ENCODE results near the gene ANKLE2. TPM values are rescaled to one million over a fixed set of nuclear protein-coding genes. Genes with fewer than 3 reads are reported as not detected.

Gene ANKLE2
- total RNA-seq, 4 donors from 2014 or later = 33.1 to 61.5 (median 49.9) TPM

DNA sequence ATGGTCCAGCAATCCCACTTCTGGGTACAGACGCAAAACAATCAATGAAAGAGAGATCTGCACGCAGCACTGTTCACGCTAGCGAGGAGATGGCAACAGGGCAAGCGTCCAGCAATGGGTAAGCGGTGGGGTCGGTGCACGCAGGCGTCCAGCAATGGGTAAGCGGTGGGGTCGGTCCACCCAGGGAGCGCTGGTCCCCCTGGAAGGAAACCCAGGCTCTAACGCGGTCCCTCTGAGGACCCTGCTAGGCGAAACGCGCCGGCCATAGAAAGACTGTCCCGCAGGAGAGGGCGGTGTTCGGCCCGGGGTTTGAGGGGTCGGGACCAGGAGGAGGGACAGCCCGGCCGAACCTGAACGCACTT is 51.6 kb downstream of the ANKLE2 start:
- ATAC-seq = peak; percentile 29
- TF ChIP-seq EP300 (IDR thresholded peaks at IDR 0.05) = no peak
- TF ChIP-seq POLR2A (IDR thresholded peaks at IDR 0.05) = no peak
- TF ChIP-seq POLR2AphosphoS5 (IDR thresholded peaks at IDR 0.05) = no peak
- no peak for TF ChIP-seq CTCF (IDR thresholded peaks at IDR 0.05)
- 0% methylated on average over 4 to 6 of the region's 26 CpGs for WGBS, 2 donors (ENCODE audit: low coverage in 1 of 2)
- Histone ChIP-seq H3K4me3 (peak overlapping the region; percentile 88 to 90), H3K27ac (peak overlapping the region in 3 of 4 donors; percentile 78 to 89 (median 85)), H3K9me3 (no peaks in the 10 kb centered on the region), H3K4me1 (peaks cover 0 to 36% (median 10%) of the 10 kb centered on the region in 3 donors), H3K27me3 (no peaks in the 10 kb centered on the region), H3K36me3 (peaks cover 0 to 14% of the 10 kb centered on the region in 2 donors)

GRCh38 chr12:132708150-132708549 is 53.5 kb downstream of the ANKLE2 start:
- Histone ChIP-seq H3K27me3 (no peaks in the 10 kb centered on the region), H3K27ac (no peak overlapping the region), H3K9me3 (no peaks in the 10 kb centered on the region), H3K36me3 (peaks cover 0 to 24% of the 10 kb centered on the region in 2 donors), H3K4me3 (no peak overlapping the region), H3K4me1 (peaks cover 0 to 31% (median 10%) of the 10 kb centered on the region in 3 donors)
- ATAC-seq = no peak
- WGBS, 2 donors (ENCODE audit: low coverage in 1 of 2) = 80% methylated on average over 2 of the region's 2 CpGs; no CpG with 5 or more reads in 1 of the 2 donors
- no peak for TF ChIP-seq CTCF (IDR thresholded peaks at IDR 0.05)
- no peak for TF ChIP-seq EP300 (IDR thresholded peaks at IDR 0.05)
- no peak for TF ChIP-seq POLR2AphosphoS5 (IDR thresholded peaks at IDR 0.05)
- no peak for TF ChIP-seq POLR2A (IDR thresholded peaks at IDR 0.05)

- Histone ChIP-seq H3K27ac (no peak overlapping the region), H3K4me3 (no peak overlapping the region), H3K4me1 (peaks cover 0 to 22% (median 10%) of the 10 kb centered on the region in 3 donors), H3K36me3 (peaks cover 0 to 33% of the 10 kb centered on the region in 2 donors), H3K9me3 (no peaks in the 10 kb centered on the region), H3K27me3 (no peaks in the 10 kb centered on the region)
- ATAC-seq = no peak
- TF ChIP-seq POLR2A (IDR thresholded peaks at IDR 0.05) (no peak), CTCF (IDR thresholded peaks at IDR 0.05) (no peak), POLR2AphosphoS5 (IDR thresholded peaks at IDR 0.05) (no peak), EP300 (IDR thresholded peaks at IDR 0.05) (no peak)
- 96 to 100% methylated on average over 3 to 6 of the region's 6 CpGs for WGBS, 2 donors (ENCODE audit: low coverage in 1 of 2)
Observed at GRCh38 chr12:132707241-132707640, 54.4 kb downstream of the ANKLE2 start.

GRCh38 chr12:132703641-132704040 is 58.0 kb downstream of the ANKLE2 start:
- Histone ChIP-seq H3K36me3 (peaks cover 0 to 69% of the 10 kb centered on the region in 2 donors), H3K9me3 (no peaks in the 10 kb centered on the region), H3K27me3 (no peaks in the 10 kb centered on the region), H3K4me3 (no peak overlapping the region), H3K27ac (no peak overlapping the region), H3K4me1 (no peaks in the 10 kb centered on the region)
- ATAC-seq = no peak
- TF ChIP-seq POLR2A (IDR thresholded peaks at IDR 0.05) (no peak), CTCF (IDR thresholded peaks at IDR 0.05) (no peak), EP300 (IDR thresholded peaks at IDR 0.05) (no peak), POLR2AphosphoS5 (IDR thresholded peaks at IDR 0.05) (no peak)
- 81 to 97% methylated on average over 5 to 9 of the region's 9 CpGs for WGBS, 2 donors (ENCODE audit: low coverage in 1 of 2)

- H3K9me3 ChIP-seq = no peaks in the 10 kb centered on the region
- H3K27ac ChIP-seq = no peak overlapping the region
- peaks cover 0 to 79% of the 10 kb centered on the region in 2 donors for H3K36me3 ChIP-seq
- WGBS, 2 donors (ENCODE audit: low coverage in 1 of 2) = no CpG with 5 or more reads among the region's 4 CpGs
- TF ChIP-seq POLR2AphosphoS5 (IDR thresholded peaks at IDR 0.05) (no peak), EP300 (IDR thresholded peaks at IDR 0.05) (no peak), POLR2A (IDR thresholded peaks at IDR 0.05) (no peak), CTCF (IDR thresholded peaks at IDR 0.05) (no peak)
- ATAC-seq = no peak
- H3K4me1 ChIP-seq = no peaks in the 10 kb centered on the region
- H3K27me3 ChIP-seq = no peaks in the 10 kb centered on the region
- no peak overlapping the region for H3K4me3 ChIP-seq
Observed at GRCh38 chr12:132702640-132703039, 59.0 kb downstream of the ANKLE2 start.
